ENCODE data around the gene NEURL1.

DNA sequence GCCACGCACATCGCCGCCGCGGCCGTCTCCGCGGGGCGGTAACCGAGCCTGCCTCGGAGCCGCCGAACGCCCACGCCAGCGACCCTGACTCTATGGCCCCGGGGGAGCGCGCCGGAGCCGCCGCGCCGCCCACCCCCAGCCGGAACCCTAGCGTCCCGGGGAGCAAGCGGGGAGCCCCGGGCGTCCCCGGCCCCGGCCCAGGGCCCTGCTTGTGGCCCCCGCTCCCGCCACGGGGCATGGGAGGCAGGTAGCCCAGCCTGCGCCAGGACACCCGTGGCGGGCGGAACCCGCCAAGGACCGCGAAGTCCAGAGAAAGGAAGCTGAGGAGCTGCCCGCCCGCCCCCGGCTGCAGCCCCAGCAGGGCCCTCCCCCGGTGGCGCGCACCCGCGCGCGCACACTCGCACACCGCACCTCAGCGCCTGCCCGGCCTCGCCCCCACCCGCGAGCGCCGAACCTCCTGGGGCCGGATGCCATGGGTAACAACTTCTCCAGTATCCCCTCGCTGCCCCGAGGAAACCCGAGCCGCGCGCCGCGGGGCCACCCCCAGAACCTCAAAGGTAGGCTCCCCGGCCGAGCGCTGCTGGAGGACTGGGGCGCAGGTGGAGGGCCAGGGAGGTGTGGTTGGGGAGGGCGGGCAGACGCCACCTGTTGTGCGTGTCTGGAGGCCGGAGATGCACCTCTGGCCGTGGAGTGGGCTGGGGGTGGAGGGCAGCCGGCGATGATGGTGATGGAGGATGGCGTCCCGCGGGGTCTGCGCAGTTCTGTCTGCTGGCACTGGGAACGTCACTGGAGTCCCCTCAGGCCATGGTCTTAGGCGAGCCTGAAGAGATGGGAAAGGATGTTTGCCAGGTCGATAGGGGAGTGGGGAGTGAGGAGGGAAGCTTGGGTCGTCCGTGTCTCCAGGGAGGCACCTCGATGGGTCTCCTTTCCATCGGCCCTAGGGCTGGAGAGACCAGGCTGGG, 692 bp downstream of the NEURL1 start:
- TF ChIP-seq CTCF (IDR thresholded peaks at IDR 0.05): no peak
- TF ChIP-seq POLR2A (IDR thresholded peaks at IDR 0.05): no peak

Measured in tibial nerve (tissue), 3 donors.